Measurements from ENCODE around the gene ABHD8.

The ABHD8 gene

DNA sequence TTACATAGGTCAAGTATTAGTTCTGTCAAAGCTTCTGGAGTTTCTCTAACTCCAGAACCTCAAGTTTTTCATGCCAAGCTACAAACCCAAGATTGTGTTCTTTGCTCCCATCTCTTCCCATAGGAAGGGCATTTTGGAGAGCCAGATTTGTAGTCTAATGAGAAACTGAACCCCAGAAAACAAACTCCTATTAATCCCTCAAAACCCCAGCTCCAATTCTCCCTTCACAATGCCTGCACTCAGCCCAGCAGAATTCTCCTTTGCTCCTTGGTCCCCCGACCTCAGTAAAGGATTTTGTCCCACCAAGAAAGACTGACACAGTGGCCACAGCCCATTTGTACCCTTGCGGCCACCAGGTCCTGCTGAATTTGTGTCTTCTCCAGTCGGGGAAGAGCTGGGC, 47.1 kb downstream of the ABHD8 start:
- H3K4me3 ChIP-seq (ENCODE audit: low read length): no peak overlapping the region
- H4K20me1 ChIP-seq (ENCODE audit: insufficient read depth, low read length): no peaks in the 10 kb centered on the region
- H3K9me2 ChIP-seq (replicated peaks; ENCODE audit: insufficient read depth, low read length): no peaks in the 10 kb centered on the region
- H3K4me2 ChIP-seq (ENCODE audit: low read depth, low read length): no peak overlapping the region
- no peak overlapping the region for H2AFZ ChIP-seq (ENCODE audit: low read length)
- H3K79me2 ChIP-seq (ENCODE audit: low read length): no peaks in the 10 kb centered on the region
- H3K36me3 ChIP-seq (replicated peaks; ENCODE audit: insufficient read depth, low read length): no peaks in the 10 kb centered on the region
- peaks cover 28% of the 10 kb centered on the region for H3K27me3 ChIP-seq (replicated peaks; ENCODE audit: insufficient read depth, low read length)
- H3K4me1 ChIP-seq (ENCODE audit: low read length): no peaks in the 10 kb centered on the region
- no peak for DNase-seq
- H3K27ac ChIP-seq (ENCODE audit: low read length): no peak overlapping the region
- no peak overlapping the region for H3K9ac ChIP-seq (ENCODE audit: low read length)
- H3K9me3 ChIP-seq (replicated peaks; ENCODE audit: insufficient read depth, low read length): no peaks in the 10 kb centered on the region
- no peaks in the 10 kb centered on the region for H3F3A ChIP-seq (ENCODE audit: insufficient read depth, low read length)
- TF ChIP-seq, protein P1, sequence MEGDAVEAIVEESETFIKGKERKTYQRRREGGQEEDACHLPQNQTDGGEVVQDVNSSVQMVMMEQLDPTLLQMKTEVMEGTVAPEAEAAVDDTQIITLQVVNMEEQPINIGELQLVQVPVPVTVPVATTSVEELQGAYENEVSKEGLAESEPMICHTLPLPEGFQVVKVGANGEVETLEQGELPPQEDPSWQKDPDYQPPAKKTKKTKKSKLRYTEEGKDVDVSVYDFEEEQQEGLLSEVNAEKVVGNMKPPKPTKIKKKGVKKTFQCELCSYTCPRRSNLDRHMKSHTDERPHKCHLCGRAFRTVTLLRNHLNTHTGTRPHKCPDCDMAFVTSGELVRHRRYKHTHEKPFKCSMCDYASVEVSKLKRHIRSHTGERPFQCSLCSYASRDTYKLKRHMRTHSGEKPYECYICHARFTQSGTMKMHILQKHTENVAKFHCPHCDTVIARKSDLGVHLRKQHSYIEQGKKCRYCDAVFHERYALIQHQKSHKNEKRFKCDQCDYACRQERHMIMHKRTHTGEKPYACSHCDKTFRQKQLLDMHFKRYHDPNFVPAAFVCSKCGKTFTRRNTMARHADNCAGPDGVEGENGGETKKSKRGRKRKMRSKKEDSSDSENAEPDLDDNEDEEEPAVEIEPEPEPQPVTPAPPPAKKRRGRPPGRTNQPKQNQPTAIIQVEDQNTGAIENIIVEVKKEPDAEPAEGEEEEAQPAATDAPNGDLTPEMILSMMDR (IDR thresholded peaks at IDR 0.05; ENCODE audit: low read length): no peak
- TF ChIP-seq EZH2phosphoT487 (IDR thresholded peaks at IDR 0.05; ENCODE audit: low read length): no peak

DNA sequence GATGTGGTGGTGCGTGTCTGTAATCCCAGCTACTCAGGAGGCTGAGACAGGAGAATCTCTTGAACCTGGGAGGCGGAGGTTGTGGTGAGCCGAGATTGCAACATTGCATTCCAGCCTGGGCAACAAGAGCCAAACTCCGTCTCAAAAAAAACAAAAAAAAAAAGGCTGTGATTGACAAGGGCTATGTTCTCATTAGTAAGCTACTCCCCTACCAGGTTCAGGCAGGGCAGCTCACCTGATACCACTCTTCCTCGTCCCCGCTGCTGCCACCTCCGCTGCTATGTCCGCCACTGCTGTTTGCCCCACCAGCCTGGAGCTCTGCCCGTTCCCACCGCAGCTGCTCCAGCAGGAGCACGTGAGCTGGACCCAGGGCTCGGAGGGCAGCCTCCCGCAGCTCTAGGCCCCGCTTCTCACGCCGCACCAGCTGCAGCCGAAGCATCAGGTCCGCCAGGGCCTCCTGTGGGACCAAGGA, 48.0 kb downstream of the ABHD8 start:
- Histone ChIP-seq H2AFZ (ENCODE audit: low read length) (no peak overlapping the region), H3K79me2 (ENCODE audit: low read length) (no peaks in the 10 kb centered on the region), H3K4me3 (ENCODE audit: low read length) (no peak overlapping the region), H3K4me2 (ENCODE audit: low read depth, low read length) (no peak overlapping the region), H3K27ac (ENCODE audit: low read length) (no peak overlapping the region), H3K9me3 (replicated peaks; ENCODE audit: insufficient read depth, low read length) (no peaks in the 10 kb centered on the region), H3K4me1 (ENCODE audit: low read length) (no peaks in the 10 kb centered on the region), H3K27me3 (replicated peaks; ENCODE audit: insufficient read depth, low read length) (peaks cover 28% of the 10 kb centered on the region), H3F3A (ENCODE audit: insufficient read depth, low read length) (no peaks in the 10 kb centered on the region), H4K20me1 (ENCODE audit: insufficient read depth, low read length) (no peaks in the 10 kb centered on the region), H3K9ac (ENCODE audit: low read length) (no peak overlapping the region), H3K36me3 (replicated peaks; ENCODE audit: insufficient read depth, low read length) (no peaks in the 10 kb centered on the region), H3K9me2 (replicated peaks; ENCODE audit: insufficient read depth, low read length) (no peaks in the 10 kb centered on the region)
- no peak for DNase-seq
- TF ChIP-seq EZH2 (optimal IDR thresholded peaks at IDR 0.05; ENCODE audit: low read depth, low read length) (no peak), EZH2phosphoT487 (IDR thresholded peaks at IDR 0.05; ENCODE audit: low read length) (no peak)
- TF ChIP-seq, protein P1 (IDR thresholded peaks at IDR 0.05; ENCODE audit: low read length): no peak

DNA sequence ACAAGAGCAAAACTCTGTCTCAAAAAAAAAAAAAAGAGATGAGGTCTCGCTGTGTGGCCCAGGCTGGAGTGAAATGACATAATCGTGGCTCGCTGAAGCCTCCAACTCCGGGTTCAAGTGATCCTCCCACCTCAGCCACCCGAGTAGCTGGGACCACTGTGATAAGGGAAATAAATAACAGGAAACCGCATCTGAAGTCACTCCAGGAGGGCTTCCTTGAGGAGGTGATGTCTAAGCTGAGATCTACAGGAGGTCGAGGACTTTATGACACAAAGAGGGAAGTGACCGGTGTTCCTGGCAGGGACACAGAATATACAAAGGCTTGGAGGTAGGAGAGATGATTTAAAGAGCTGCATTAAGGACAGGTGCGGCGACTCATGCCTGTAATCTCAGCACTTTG, 48.6 kb downstream of the ABHD8 start:
- H3K27me3 ChIP-seq (replicated peaks; ENCODE audit: insufficient read depth, low read length): peaks cover 28% of the 10 kb centered on the region
- H3K36me3 ChIP-seq (replicated peaks; ENCODE audit: insufficient read depth, low read length): no peaks in the 10 kb centered on the region
- H3K9ac ChIP-seq (ENCODE audit: low read length): no peak overlapping the region
- H4K20me1 ChIP-seq (ENCODE audit: insufficient read depth, low read length): no peaks in the 10 kb centered on the region
- H3K9me2 ChIP-seq (replicated peaks; ENCODE audit: insufficient read depth, low read length): no peaks in the 10 kb centered on the region
- no peaks in the 10 kb centered on the region for H3K4me1 ChIP-seq (ENCODE audit: low read length)
- H3K4me3 ChIP-seq (ENCODE audit: low read length): no peak overlapping the region
- no peak for TF ChIP-seq EZH2 (optimal IDR thresholded peaks at IDR 0.05; ENCODE audit: low read depth, low read length)
- TF ChIP-seq, protein P1 (IDR thresholded peaks at IDR 0.05; ENCODE audit: low read length): no peak
- no peak for TF ChIP-seq EZH2phosphoT487 (IDR thresholded peaks at IDR 0.05; ENCODE audit: low read length)
- H3K4me2 ChIP-seq (ENCODE audit: low read depth, low read length): no peak overlapping the region
- no peak overlapping the region for H3K27ac ChIP-seq (ENCODE audit: low read length)
- DNase-seq: no peak
- H3K9me3 ChIP-seq (replicated peaks; ENCODE audit: insufficient read depth, low read length): no peaks in the 10 kb centered on the region
- H2AFZ ChIP-seq (ENCODE audit: low read length): no peak overlapping the region
- H3K79me2 ChIP-seq (ENCODE audit: low read length): no peaks in the 10 kb centered on the region
- H3F3A ChIP-seq (ENCODE audit: insufficient read depth, low read length): no peaks in the 10 kb centered on the region
